Measurements from ENCODE around the gene DNAH2.
"Not testable (repeated sequence)": the region's sequence is repeated elsewhere in the genome, so short reads cannot be mapped to it uniquely, and the experiment has no call there.

DNAH2 gene

GRCh38 chr17:7786866-7787265 lies 69.3 kb downstream of the DNAH2 start:
- no peak for DNase-seq

- DNase-seq, result no peak
Measured at GRCh38 chr17:7789131-7789530, 71.6 kb downstream of the DNAH2 start.

GRCh38 chr17:7790150-7790549 lies 72.6 kb downstream of the DNAH2 start:
- DNase-seq, result no peak

GRCh38 chr17:7792611-7793010 lies 75.1 kb downstream of the DNAH2 start:
- DNase-seq, result no peak

- no peak for DNase-seq
Measured at GRCh38 chr17:7794075-7794663, 76.6 kb downstream of the DNAH2 start.

- DNase-seq, result no peak
Measured at GRCh38 chr17:7797976-7798375, 80.4 kb downstream of the DNAH2 start.

- no peak for DNase-seq
Measured at GRCh38 chr17:7798839-7799238, 81.3 kb downstream of the DNAH2 start.

- DNase-seq, result no peak
Measured at GRCh38 chr17:7803981-7804380, 86.4 kb downstream of the DNAH2 start.

GRCh38 chr17:7806587-7806986 lies 89.0 kb downstream of the DNAH2 start:
- DNase-seq, result no peak

GRCh38 chr17:7807206-7807605 lies 89.7 kb downstream of the DNAH2 start:
- no peak for DNase-seq

GRCh38 chr17:7809086-7809790 lies 91.7 kb downstream of the DNAH2 start:
- DNase-seq, result no peak

GRCh38 chr17:7809791-7810343 lies 92.3 kb downstream of the DNAH2 start:
- not testable (repeated sequence) for DNase-seq

GRCh38 chr17:7811251-7811650 lies 93.7 kb downstream of the DNAH2 start:
- DNase-seq, result no peak

GRCh38 chr17:7814969-7815368 lies 97.4 kb downstream of the DNAH2 start:
- DNase-seq, result no peak

GRCh38 chr17:7816926-7817642 lies 99.5 kb downstream of the DNAH2 start:
- DNase-seq, result no peak

- DNase-seq, result no peak
Measured at GRCh38 chr17:7817643-7817964, 100.1 kb downstream of the DNAH2 start.

GRCh38 chr17:7818026-7818425 lies 100.5 kb downstream of the DNAH2 start:
- no peak for DNase-seq

GRCh38 chr17:7818746-7819645 lies 101.5 kb downstream of the DNAH2 start:
- DNase-seq, result no peak

- DNase-seq, result no peak
Measured at GRCh38 chr17:7820231-7820630, 102.7 kb downstream of the DNAH2 start.

- DNase-seq, result no peak
Measured at GRCh38 chr17:7822126-7822525, 104.6 kb downstream of the DNAH2 start.

- no peak for DNase-seq
Measured at GRCh38 chr17:7823581-7824001, 106.0 kb downstream of the DNAH2 start.

- DNase-seq, result no peak
Measured at GRCh38 chr17:7824021-7824924, 106.7 kb downstream of the DNAH2 start.

All from CD4-positive, alpha-beta T cell treated with Interleukin-17A for 4 hours (primary cell).